Fibroblast of mammary gland (primary cell): ENCODE results near the gene FN1.

Source experiments
- DNase-seq: peaks from one replicate; pipeline ENCODE4 v3.0.0-alpha.2; 2010; ENCODE audit warnings: low read depth
- H3K4me3 ChIP-seq: 2 replicates; pipeline ENCODE4 v1.5.1; 2011; ENCODE audit warnings: low read depth, mild to moderate bottlenecking, low read length, moderate library complexity; ENCODE audit not compliant: control insufficient read depth
- CTCF ChIP-seq: conservative IDR thresholded peaks from 2 replicates; pipeline ENCODE4 v1.5.1; 2011; ENCODE audit warnings: low read depth, low read length, inconsistent platforms; ENCODE audit not compliant: control insufficient read depth, insufficient read depth

The FN1 gene

GRCh38 chr2:215392687-215393270 lies 43.1 kb downstream of the FN1 start:
- peak; percentile 51 for DNase-seq
- H3K4me3 ChIP-seq = no peak overlapping the region
- TF ChIP-seq CTCF = no peak

- DNase-seq = peak; percentile 66
- no peak overlapping the region for H3K4me3 ChIP-seq
- TF ChIP-seq CTCF = no peak
These were observed 43.7 kb downstream of the FN1 start for GRCh38 chr2:215392164-215392563.

- peak; percentile 58 for DNase-seq
- TF ChIP-seq CTCF = no peak
- no peak overlapping the region for H3K4me3 ChIP-seq
These were observed 44.3 kb downstream of the FN1 start for GRCh38 chr2:215391531-215391930.

GRCh38 chr2:215390550-215390913 lies 45.3 kb downstream of the FN1 start:
- peak; percentile 69 for DNase-seq
- no peak for TF ChIP-seq CTCF
- no peak overlapping the region for H3K4me3 ChIP-seq

- TF ChIP-seq CTCF = no peak
- no peak overlapping the region for H3K4me3 ChIP-seq
- DNase-seq = no peak
These were observed 47.7 kb downstream of the FN1 start for GRCh38 chr2:215388002-215388728.

GRCh38 chr2:215386566-215386965 lies 49.3 kb downstream of the FN1 start:
- TF ChIP-seq CTCF = no peak
- no peak for DNase-seq
- no peak overlapping the region for H3K4me3 ChIP-seq
